Caco-2 (cell line): ENCODE measurements around the gene FXYD1. TPM values are rescaled to one million over a fixed set of nuclear protein-coding genes. Genes with fewer than 3 reads are reported as not detected.

ENCODE experiments used
- BruUV-seq: library from RNA; stranded (reverse); fragments of 400-500 nt; replicated peaks from 2 replicates; lab custom pipeline; 2021; lab: Mats Ljungman, UMichigan
- CTCF ChIA-PET: fragments of 300-600 bp; sonication (Branson Sonifier 250); formaldehyde crosslinking; loops from one replicate; lab custom pipeline; 2022; ENCODE audit warnings: antibody characterized with exemption; lab: Charles Lee
- POLR2A ChIA-PET: fragments of 300-600 bp; sonication (Branson Sonifier 250); formaldehyde crosslinking; loops from one replicate; lab custom pipeline; 2022; ENCODE audit warnings: antibody characterized with exemption; lab: Charles Lee
- DNase-seq, 2 experiments: peaks; one replicate each; pipeline versions ENCODE4 v3.0.0 to v3.0.0-alpha.2; 2020 to 2022
- H3K27me3 ChIP-seq: replicated peaks from 2 replicates; pipeline ENCODE4 v1.6.0; 2011; ENCODE audit warnings: low read length; ENCODE audit not compliant: control insufficient read depth, insufficient read depth
- H3K36me3 ChIP-seq: 2 replicates; pipeline ENCODE4 v1.5.1; 2011; ENCODE audit warnings: low read length; ENCODE audit not compliant: control insufficient read depth, insufficient read depth
- H3K4me1 ChIP-seq: fragments of 250-450 bp; sonication (Bioruptor Pico); 2 replicates; pipeline ENCODE4 v1.5.1; 2020; ENCODE audit warnings: mild to moderate bottlenecking
- H3K4me3 ChIP-seq: 2 replicates; pipeline ENCODE4 v1.5.1; 2011; ENCODE audit warnings: low read depth, mild to moderate bottlenecking, control low read depth, low read length
- H3K9me3 ChIP-seq: fragments of 250-450 bp; sonication (Bioruptor Pico); 2 replicates; pipeline ENCODE4 v1.5.1; 2020; ENCODE audit warnings: mild to moderate bottlenecking, moderate library complexity
- H3K27ac Mint-ChIP-seq: one replicate; pipeline ENCODE4 v1.8.0; 2022; ENCODE audit warnings: mixed read lengths; ENCODE audit not compliant: unreplicated experiment
- H3K27me3 Mint-ChIP-seq: one replicate; pipeline ENCODE4 v1.8.0; 2022; ENCODE audit warnings: mixed read lengths; ENCODE audit not compliant: insufficient read depth, unreplicated experiment
- H3K36me3 Mint-ChIP-seq: one replicate; pipeline ENCODE4 v1.8.0; 2022; ENCODE audit warnings: mild to moderate bottlenecking, mixed read lengths; ENCODE audit not compliant: insufficient read depth, unreplicated experiment
- H3K4me1 Mint-ChIP-seq: one replicate; pipeline ENCODE4 v1.8.0; 2022; ENCODE audit warnings: low read depth, mixed read lengths; ENCODE audit not compliant: unreplicated experiment
- H3K4me3 Mint-ChIP-seq: one replicate; pipeline ENCODE4 v1.8.0; 2022; ENCODE audit warnings: mild to moderate bottlenecking, moderate library complexity, mixed read lengths; ENCODE audit not compliant: unreplicated experiment
- H3K9me3 Mint-ChIP-seq: one replicate; pipeline ENCODE4 v1.8.0; 2022; ENCODE audit warnings: mixed read lengths; ENCODE audit not compliant: unreplicated experiment
- CTCF ChIP-seq, 2 experiments: fragments of 200-600 bp in 1 of 2; IDR thresholded peaks; 1 replicate in 1 of 2; 2 replicates in 1 of 2; pipeline versions ENCODE4 v1.5.1 to v1.8.0; 2011 to 2022; ENCODE audit warnings: antibody characterized with exemption in 1 of 2, control low read depth in 1 of 2, inconsistent platforms in 1 of 2, low read depth in 1 of 2, low read length in 1 of 2, mild to moderate bottlenecking in 1 of 2, moderate library complexity in 1 of 2; ENCODE audit not compliant: insufficient read depth in 1 of 2, severe bottlenecking in 1 of 2, unreplicated experiment in 1 of 2
- intact Hi-C: fragments of 100-400 bp; cut with micrococcal nuclease; formaldehyde crosslinking; loops from one replicate; pipeline ENCODE4 v1.10.0; 2022; ENCODE audit not compliant: unreplicated experiment
- total RNA-seq: library from RNA; stranded (reverse); gene quantifications from 2 replicates; pipeline ENCODE4 v1.2.3, GENCODE V29; 2022

Gene FXYD1
- total RNA-seq, 1 experiment from 2014 or later, result not detected

GRCh38 chr19:35176181-35176570 is 37.6 kb downstream of the FXYD1 start:
- H3K27ac Mint-ChIP-seq, result no peak overlapping the region
- peaks cover 29% of the 10 kb centered on the region for H3K9me3 Mint-ChIP-seq
- H3K4me1 ChIP-seq, result peaks cover 6% of the 10 kb centered on the region; the same call in 1 of the 2 replicates
- no peak for TF ChIP-seq CTCF (IDR thresholded peaks at IDR 0.05; ENCODE audit: insufficient read depth in 1 of 2, low read depth in 1 of 2, low read length in 1 of 2, severe bottlenecking in 1 of 2, unreplicated experiment in 1 of 2)
- BruUV-seq, result no TSS peak
- no peaks in the 10 kb centered on the region for H3K4me1 Mint-ChIP-seq
- CTCF ChIA-PET, result no interaction called here
- H3K27me3 ChIP-seq, result no peaks in the 10 kb centered on the region
- no peaks in the 10 kb centered on the region for H3K27me3 Mint-ChIP-seq
- no peaks in the 10 kb centered on the region for H3K36me3 ChIP-seq
- POLR2A ChIA-PET, result no interaction called here
- H3K9me3 ChIP-seq, result peaks cover 14% of the 10 kb centered on the region
- H3K4me3 ChIP-seq, result no peak overlapping the region
- H3K4me3 Mint-ChIP-seq, result no peak overlapping the region
- H3K36me3 Mint-ChIP-seq, result no peaks in the 10 kb centered on the region
- intact Hi-C loops, result no loop called here
- no peak for DNase-seq

GRCh38 chr19:35177377-35178274 is 39.0 kb downstream of the FXYD1 start:
- ChIA-PET POLR2A (no interaction called here), CTCF (no interaction called here)
- H3K27me3 Mint-ChIP-seq, result no peaks in the 10 kb centered on the region
- no peaks in the 10 kb centered on the region for H3K36me3 Mint-ChIP-seq
- peaks cover 29% of the 10 kb centered on the region for H3K9me3 Mint-ChIP-seq
- TF ChIP-seq CTCF (IDR thresholded peaks at IDR 0.05; ENCODE audit: insufficient read depth in 1 of 2, low read depth in 1 of 2, low read length in 1 of 2, severe bottlenecking in 1 of 2, unreplicated experiment in 1 of 2), result no peak
- Histone ChIP-seq H3K4me1 (peaks cover 6% of the 10 kb centered on the region; the same call in 1 of the 2 replicates), H3K4me3 (no peak overlapping the region), H3K36me3 (no peaks in the 10 kb centered on the region), H3K27me3 (no peaks in the 10 kb centered on the region), H3K9me3 (peaks cover 14% of the 10 kb centered on the region)
- intact Hi-C loops, result no loop called here
- no peak overlapping the region for H3K27ac Mint-ChIP-seq
- BruUV-seq, result no TSS peak
- H3K4me3 Mint-ChIP-seq, result no peak overlapping the region
- no peaks in the 10 kb centered on the region for H3K4me1 Mint-ChIP-seq
- no peak for DNase-seq

- no peaks in the 10 kb centered on the region for H3K36me3 ChIP-seq
- H3K27ac Mint-ChIP-seq, result no peak overlapping the region
- H3K4me1 Mint-ChIP-seq, result no peaks in the 10 kb centered on the region
- H3K36me3 Mint-ChIP-seq, result no peaks in the 10 kb centered on the region
- CTCF ChIA-PET, result no interaction called here
- no peak for TF ChIP-seq CTCF (IDR thresholded peaks at IDR 0.05; ENCODE audit: insufficient read depth in 1 of 2, low read depth in 1 of 2, low read length in 1 of 2, severe bottlenecking in 1 of 2, unreplicated experiment in 1 of 2)
- H3K9me3 ChIP-seq, result peaks cover 14% of the 10 kb centered on the region
- no peaks in the 10 kb centered on the region for H3K4me1 ChIP-seq
- no TSS peak for BruUV-seq
- H3K4me3 ChIP-seq, result no peak overlapping the region
- H3K9me3 Mint-ChIP-seq, result peaks cover 26% of the 10 kb centered on the region
- H3K27me3 ChIP-seq, result no peaks in the 10 kb centered on the region
- intact Hi-C loops, result no loop called here
- POLR2A ChIA-PET, result no interaction called here
- no peak overlapping the region for H3K4me3 Mint-ChIP-seq
- H3K27me3 Mint-ChIP-seq, result peaks cover 3% of the 10 kb centered on the region
- no peak for DNase-seq
Observed at GRCh38 chr19:35178701-35179100, 40.1 kb downstream of the FXYD1 start.
